Measurements from ENCODE around the gene FAM117B.
"Not testable (repeated sequence)": the region's sequence is repeated elsewhere in the genome, so short reads cannot be mapped to it uniquely, and the experiment has no call there.

FAM117B gene

DNA sequence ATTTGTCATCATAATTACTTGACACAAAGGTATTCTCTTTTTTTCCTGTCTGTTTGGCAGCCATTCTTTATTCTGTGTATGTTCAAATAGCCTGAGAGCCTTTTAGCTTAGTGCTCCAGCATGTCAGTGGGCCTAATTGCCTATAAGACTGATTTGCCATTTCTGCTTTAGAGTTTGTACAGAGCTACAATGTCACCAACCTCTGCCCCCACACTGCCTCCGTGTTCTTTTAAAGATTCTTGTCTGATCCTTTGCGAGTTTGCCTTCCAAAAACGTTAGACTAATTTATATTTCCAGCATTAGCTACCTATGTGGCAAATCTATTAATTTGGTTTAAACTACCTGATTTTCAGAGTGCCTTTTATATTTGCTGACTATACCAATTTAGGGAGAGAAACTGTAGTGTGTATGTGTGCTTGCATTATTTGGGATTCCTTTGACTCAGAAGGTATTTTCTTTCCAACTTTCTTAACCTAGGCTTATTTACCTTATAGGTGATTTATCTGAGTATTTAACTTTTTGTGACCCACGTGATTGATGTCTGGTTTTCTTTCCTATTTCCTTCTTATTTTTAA lies 70.8 kb downstream of the FAM117B start:
- no peak for DNase-seq

DNA sequence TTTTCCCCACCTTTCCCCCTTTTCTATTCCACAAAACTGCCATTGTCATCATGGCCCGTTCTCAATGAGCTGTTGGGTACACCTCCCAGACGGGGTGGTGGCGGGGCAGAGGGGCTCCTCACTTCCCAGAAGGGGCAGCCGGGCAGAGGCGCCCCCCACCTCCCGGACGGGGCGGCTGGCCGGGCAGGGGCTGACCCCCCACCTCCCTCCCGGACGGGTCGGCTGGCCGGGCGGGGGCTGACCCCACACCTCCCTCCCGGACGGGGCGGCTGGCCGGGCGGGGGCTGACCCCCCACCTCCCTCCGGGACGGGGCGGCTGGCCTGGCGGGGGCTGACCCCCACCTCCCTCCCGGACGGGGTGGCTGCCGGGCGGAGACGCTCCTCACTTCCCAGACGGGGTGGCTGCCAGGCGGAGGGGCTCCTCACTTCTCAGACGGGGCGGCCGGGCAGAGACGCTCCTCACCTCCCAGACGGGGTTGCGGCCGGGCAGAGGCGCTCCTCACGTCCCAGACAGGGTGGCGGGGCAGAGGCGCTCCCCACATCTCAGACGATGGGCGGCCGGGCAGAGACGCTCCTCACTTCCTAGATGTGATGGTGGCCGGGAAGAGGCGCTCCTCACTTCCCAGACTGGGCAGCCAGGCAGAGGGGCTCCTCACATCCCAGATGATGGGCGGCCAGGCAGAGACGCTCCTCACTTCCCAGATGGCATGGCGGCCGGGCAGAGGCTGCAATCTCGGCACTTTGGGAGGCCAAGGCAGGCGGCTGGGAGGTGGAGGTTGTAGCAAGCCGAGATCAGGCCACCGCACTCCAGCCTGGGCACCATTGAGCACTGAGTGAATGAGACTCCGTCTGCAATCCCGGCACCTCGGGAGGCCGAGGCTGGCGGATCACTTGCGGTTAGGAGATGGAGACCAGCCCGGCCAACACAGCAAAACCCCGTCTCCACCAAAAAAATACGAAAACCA lies 80.5 kb downstream of the FAM117B start:
- not testable (repeated sequence) for DNase-seq

DNA sequence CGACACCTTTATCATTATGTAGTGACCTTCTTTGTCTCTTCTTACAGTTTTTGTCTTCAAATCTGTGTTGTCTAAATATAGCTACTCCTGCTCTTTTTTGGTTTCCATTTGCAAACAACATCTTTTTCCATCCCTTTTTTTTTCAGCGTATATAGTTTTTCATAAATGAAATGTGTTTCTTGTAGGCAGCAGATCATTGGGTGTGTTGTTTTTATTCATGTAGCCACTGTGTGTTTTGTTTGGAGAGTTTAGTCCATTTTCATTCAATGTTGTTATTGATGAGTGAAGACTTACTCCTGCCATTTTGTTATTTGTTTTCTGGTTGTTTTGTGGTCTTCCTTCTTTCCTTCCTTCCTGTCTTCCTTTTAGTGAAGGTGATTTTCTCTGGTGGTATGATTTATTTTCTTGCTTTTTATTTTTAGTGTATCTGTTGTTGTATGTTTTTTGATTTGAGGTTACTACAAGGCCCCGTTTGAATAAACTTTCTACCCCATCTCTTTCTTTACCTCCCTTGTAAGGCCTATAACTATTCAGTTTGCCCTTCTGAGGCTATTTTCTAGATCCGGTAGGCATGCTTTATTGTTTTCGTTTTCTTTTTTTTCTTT lies 81.4 kb downstream of the FAM117B start:
- no peak for DNase-seq

DNA sequence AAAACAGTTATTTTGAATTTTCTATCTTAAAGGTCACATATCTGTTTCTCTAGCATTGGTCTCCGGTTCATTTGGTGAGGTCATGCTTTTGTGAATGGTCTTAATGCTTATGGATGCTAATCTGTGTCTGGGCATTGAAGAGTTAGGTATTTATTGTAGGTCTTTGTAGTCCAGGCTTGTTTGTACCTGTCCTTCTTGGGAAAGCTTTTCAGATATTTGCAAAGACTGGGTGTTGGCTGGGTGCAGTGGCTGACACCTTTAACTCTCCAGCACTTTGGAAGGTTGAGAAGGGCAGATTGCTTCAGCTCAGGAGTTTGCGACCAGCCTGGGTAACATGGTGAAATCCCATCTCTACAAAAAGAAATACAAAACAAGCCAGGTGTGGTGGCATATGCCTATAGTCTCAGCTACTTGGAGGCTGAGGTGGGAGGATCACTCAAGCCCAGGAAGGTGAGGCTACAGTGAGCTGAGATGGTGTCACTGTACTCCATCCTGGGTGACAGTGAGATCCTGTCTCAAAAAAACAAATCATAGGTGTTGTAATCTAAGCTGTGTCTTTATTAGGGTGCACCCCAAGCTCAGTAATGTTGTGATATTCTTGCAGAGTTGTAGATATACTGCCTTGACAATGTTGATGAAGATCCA lies 82.3 kb downstream of the FAM117B start:
- no peak for DNase-seq

DNA sequence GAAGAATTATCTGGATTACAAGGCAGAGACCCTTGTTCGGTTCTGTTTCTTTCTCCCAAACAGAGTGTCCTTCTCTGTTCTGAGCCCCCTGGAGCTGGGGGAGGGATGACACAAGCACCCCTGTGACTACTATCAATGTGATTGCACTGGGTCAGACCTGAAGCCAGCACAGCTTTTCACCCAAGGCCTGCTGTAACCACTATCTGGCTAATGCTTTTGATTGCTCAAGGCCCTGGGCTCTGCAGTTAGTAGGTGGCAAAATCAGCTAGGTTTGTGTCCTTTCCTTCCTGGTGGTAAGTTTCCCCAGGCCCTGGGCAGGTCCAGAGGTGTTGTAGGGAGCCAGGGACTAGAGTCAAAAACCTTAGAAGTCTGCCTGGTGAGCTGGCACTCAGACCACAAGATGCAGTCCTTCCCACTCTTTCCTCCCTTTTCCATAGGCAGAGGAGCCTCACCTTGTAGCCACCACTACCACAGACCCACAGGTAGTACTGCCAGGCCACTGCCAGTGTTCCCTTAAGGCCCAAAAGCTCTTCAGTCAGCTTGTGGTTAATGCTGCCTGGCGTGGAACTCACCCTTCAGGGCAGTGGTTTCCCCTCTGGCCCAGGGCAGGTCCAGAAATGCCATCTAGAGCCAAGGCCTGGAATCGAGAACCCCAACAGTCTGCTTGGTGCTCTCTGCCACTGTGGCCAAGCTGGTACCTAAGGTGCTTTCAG lies 83.0 kb downstream of the FAM117B start:
- no peak for DNase-seq

DNA sequence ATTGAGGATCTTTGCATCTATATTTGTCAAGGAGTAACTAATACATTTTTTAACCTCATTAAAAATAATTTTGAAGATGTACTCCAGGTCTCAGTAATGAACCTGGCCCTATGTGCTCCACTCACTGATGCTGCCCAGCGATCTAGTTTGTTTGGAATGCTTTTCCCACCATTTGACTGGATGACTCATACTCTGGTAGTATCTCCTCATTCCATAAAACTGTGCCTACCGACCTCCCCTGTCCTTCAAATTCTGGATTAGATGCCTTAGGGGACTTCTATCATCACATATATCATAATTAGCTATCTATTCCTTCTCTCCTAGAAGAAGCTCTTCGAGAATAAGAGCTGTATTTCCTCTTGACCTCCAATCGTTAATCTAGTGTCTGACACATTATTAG lies 83.8 kb downstream of the FAM117B start:
- DNase-seq, result no peak

DNA sequence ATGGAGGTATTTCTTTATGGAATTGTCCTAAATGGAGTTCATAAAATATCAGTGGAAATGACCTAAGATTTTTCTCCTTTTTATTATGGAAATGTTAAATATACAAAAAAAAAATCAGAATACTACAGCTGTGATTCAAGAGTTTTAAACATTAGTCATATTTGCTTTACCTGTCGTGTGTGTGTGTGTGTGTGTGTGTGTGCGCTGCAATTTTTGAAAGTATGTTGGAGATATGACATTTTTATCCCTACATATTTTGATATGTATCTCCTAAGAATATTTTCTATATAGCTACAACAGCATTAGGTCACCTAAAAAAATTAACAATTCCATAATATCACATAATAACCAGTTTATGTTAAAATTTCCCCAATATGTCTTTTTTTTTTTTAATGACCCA lies 85.5 kb downstream of the FAM117B start:
- DNase-seq, result no peak

DNA sequence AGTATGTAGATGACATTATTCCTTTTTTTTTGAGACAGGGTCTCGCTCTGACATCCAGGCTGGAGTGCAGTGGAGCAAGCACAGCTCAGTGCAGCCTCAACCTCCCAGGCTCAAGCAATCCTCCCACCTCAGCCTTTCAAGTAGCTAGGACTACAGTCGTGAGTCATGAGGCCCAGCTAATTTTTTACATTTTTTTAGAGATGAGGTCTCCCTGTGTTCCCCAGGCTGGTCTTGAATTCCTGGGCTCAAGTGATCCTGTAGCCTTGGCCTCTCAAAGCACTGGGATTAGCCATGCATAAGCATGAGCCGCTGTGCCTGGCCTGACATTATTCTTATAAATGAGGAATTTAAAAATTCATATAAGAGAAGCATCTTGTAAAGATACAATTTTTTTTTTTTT lies 86.9 kb downstream of the FAM117B start:
- DNase-seq, result no peak

DNA sequence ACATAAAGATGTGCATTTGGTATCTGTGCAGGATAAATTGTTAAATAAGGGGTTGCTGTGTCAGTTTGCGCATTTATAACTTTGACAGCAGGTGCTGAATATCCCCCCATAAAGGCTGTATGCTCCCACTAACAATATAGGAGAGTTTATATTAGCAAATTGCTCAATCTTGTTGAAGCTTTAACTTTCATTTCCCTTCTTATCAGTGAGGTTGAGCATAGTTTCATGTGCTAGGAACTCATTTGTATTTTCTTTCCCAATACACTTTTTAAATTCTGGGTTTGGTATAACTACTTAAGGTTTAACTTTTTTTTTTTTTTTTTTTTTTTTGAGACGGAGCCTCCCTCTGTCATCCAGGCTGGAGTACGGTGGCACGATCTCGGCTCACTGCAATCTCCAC lies 89.0 kb downstream of the FAM117B start:
- DNase-seq, result no peak

DNA sequence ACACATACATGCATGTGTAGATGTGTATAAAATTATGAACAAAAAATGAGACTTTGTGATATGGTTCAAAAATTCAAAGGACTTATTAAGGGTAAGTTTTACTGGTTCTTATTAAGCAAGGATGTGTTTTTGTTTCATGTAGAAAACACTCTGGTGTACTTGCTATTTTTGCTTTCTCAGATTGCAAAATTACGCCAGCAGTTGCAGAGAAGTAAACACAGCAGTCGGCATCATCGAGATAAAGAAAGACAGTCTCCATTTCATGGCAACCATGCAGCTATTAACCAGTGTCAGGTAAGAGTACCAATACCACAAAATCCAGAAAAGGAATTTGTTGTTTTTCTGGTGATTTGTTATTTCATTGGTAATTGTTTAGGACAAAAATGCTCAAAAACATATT lies 91.3 kb downstream of the FAM117B start:
- DNase-seq, result no peak

DNA sequence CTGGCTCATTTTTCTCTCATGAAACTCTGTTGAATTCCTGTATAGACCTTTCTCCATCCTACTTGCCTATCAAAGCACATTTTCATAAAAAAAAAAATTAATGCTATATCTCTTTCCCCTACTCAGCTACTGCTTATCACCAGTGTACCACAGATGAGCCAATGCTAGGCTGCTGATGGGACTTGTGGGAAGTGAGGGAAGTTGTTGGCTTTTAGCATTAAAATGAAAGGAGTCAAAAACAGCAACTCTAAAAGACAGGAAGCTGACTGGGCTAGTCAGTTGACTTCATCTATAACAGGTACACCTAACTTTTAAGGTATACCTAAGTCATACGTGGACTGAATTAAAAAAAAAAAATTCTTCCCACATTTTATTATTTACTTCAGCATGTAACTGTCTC lies 102.1 kb downstream of the FAM117B start:
- no peak for DNase-seq

DNA sequence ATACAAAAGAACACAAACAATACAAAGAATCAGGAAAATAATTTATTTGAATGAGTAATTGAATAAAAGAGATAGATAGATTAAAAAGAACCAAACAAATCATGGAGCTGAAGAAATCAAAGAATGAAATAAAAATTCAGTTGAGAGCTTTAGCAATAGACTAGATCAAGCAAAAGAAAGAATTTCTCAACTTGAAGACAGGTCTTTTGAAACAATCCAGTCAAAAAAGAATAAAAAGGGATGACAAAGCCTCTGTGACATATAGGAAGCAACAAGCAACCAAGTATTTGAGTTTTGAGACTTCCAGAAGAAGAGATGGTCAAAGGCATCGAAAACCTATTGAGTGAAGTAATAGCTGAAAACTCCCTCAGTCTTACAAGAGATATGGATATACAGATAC lies 108.8 kb downstream of the FAM117B start:
- no peak for DNase-seq

DNA sequence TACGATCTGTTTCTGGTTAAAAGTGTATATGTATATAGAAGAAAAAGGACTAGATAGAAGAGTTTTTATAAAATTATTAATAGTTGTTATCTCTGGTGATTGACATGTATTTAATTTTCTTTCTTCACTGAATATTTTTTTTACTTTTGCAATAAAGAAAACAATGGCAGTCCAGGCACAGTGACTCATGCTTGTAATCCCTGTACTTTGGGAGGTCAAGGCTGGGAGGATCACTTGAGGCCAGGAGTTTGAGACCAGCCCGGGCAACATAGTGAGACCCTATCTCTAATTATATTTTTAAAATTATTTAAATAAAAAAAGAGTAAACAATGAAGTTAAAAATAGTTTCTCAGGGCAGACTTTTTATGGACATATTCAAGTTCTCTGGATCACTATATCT lies 114.7 kb downstream of the FAM117B start:
- DNase-seq, result no peak

DNA sequence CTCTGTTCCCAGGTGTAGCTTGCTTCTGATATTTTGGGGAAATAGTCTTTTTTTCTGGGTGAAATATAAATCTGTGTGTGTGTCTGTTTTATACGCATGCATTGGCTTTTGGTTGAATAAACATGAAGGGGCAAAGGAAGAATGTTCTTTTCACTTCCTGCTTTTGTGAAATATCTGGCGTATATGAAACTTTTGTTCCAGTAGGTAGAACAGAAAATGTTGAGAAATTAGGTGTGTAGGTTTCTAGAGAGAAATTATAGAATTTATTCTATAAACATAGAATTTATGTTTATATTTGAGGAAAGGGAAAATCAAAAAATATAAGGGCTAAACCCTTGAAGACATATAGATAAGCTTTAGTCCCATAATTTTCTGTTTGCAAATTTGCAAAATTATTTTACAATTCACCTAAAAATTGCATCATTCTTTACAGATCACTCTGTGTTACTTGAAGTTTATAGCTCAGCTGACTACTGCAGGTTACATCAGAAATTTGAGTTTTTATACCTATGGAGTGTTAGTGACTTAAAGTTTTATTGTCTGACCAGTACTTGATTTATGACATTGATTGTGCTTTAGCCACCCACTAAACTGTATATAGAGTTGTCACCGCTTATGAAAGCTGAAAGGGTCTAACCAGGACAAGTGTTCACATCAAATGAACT lies 116.1 kb downstream of the FAM117B start:
- DNase-seq, result no peak

DNA sequence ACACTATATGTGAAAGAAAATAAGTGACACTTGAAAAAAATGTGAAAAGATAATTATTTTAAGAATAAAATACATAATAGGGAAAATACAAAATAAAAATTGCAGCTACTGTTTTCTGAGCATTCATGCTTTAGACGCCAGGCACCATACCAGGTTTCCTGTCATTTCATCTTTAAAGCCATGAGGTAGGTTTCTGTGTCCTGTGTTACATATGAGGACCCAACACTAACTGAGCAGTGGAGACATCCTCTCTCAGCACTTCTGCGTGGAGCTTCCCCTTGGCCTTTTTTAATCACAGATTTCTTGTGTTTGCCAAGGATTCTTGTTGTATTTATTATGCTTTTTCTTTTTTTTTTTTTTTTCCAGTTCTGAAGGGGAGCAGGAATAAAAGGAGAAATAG lies 117.3 kb downstream of the FAM117B start:
- DNase-seq, result no peak

DNA sequence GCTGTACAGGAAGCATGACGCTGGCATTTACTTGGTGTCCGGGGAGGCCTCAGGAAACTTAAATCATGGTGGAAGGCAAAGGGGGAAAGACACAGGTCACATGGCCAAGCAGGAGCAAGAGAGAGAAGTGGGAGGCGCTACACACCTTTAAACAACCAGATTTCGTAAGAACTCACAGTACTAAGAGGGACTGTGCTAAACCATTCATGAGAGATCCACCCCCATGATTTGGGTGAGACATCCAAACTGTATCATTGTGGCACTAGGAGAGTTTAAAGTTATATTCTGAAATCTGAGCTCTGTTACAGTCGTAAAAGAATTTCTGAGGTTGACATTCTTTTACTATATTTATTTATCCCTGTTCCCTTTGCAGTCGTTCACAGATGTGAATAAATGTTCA lies 120.2 kb downstream of the FAM117B start:
- no peak for DNase-seq

DNA sequence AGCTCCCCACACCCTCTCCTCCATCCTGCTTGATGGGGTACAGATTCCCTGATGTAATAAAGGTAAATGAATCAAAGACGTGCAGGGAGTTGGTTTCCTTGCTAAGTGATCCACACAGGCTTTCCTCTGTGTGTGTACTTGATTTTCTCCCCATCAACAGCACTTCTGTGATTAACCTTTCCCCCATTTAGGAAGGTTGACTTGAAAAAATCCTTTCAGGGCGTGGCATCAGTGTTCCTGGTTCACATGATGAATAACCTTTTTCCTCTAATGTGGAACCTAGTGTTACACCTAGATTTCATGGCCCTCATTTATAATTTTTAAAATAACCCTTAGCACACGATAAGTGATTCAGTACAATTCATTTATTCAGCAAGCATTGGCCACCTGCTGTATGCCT lies 121.8 kb downstream of the FAM117B start:
- DNase-seq, result no peak

DNA sequence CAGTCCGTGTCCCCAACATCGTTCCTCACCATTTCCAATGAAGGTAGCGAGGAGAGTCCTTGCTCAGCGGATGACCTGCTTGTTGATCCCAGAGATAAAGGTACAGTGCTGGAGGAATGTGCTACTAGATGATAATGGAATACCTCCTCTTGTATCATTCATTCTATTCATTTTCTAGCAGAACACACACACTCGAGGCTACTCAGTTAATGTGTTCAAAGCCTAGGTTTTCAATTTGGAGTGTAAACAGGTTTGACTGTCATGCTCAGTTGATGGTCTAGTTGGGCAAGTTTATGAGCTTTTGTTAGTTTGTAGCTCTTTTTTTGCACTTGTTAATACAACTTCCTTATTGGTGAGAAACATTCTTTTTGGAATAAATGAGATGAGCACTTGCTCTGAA lies 122.6 kb downstream of the FAM117B start:
- no peak for DNase-seq

DNA sequence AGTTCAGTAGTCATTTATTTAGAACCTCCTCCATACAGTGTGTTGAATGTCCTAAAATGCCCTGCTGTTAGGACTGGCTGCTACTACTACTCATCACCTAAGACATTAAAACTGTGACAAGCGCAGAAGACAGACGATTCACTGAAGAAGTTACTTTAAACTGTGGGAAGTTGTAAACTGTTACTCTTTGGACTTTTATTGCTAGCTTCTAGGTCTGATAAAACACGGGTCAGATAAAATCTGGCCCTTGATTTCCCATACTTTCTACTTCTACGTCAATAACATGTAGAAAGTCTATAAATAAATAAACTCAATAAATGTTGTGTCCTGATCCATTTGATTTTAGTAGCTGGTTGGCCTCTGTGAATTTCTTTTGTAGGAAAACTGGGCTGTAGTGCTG lies 123.4 kb downstream of the FAM117B start:
- DNase-seq, result no peak

DNA sequence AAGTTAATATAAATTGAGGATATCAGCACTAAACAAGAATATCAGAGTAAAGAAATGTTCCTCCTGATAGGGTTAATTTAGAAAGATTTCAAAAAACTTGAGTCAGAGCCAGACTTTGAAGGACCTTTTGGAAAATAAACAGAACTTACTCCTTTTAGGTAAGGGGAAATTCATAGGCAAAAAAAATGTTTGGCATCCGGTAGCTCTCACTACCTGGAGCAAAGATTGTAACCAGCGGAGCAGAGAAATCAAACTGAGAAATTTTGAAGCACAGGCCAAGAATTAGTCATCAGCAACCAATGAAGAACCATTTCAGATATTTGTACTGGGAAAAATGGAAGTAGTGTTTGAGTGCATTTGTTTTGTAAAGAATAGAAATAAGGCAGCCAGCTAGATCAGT lies 123.8 kb downstream of the FAM117B start:
- no peak for DNase-seq

DNA sequence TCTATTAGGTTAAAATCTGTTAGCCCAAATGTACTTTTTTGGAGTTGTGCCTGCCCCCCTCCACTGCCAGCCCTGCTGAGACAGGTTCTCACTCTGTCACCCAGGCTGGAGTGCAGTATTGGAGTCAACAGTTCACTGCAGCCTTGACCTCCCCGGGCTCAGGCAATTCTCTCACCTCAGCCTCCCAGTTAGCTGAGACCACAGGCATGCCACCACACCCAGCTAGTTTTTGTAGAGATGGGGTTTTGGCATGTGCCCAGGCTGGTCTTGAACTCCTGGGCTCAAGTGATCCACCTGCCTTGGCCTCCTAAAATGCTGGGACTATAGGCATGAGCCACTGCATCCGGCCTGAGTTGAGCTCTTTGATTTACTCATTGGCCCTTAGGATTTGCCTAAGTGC lies 126.1 kb downstream of the FAM117B start:
- DNase-seq, result no peak

DNA sequence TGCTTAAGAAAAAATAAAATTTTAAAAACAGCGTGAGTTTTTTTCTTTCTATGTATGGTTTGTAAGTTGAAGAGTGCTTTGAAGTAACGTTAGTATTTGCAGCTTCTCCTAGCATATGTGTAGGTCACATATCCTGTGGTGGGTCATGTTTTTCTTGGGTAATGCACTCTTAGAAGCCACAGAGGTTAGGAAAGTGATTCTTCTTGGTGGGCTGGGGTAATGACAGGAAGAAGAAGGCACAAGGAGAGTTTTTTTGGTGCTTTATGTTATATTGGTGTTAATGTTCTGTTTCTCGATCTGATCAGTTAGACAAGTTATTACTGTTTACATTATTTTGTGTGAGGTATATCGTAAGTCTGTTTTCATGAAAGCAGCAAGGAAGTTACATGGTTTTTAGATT lies 127.8 kb downstream of the FAM117B start:
- peak; percentile 57 for DNase-seq

DNA sequence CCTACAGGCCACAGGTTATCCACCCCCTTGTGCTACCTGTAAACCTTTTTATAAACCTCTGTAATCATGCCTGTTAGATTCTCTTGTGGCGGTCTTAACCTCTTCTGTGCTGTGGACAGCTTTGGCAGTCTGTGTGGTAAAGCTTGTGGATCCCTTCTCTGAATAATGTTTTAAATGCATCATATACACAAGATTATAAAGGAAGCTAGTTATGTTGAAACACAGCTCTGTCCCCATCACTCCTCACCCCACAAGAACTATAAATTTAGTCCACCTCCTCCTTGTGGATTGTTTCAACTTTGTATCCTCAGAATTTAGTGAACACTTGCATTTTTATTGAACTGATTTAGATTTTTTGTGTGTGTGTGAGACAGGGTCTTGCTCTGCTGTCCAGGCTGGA lies 129.1 kb downstream of the FAM117B start:
- DNase-seq, result no peak

Measured in GF-D8 (cell line).